Stimulated activated naive CD8-positive, alpha-beta T cell treated with anti-CD3 and anti-CD28 coated beads, Interleukin-15, Interleukin-2, amounts not matched to agents 100 U/mL and 50 U/mL, for 24 hours (primary cell): ENCODE data around the gene CAPN2.
"Not testable (repeated sequence)": the region's sequence is repeated elsewhere in the genome, so short reads cannot be mapped to it uniquely, and the experiment has no call there.

Experiments used
- ATAC-seq: fragments of 150-1000 bp; cut with Tn5 transposase; one replicate; pipeline ENCODE4 v1.10.0; 2021
- DNase-seq: peaks from one replicate; pipeline ENCODE4 v3.0.0; 2021

The CAPN2 gene

DNA sequence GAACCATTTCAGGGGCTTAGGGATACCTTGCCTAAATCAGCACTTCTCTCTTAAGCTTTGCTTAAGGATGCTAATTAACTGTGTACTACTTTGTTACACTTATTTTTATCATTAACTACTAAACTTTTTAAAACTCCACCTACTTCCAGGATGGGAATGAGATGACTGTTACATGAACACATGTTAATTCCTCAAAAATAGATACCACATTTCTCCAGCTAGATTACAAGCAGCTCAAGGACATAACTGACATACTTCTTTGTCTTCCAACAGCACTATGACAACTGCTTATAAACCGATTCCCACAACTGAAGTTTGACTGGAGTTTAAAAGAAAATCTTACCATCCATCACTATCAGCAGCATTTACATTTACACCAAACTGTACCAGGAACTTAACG lies 79.7 kb downstream of the CAPN2 start:
- DNase-seq (no peak), ATAC-seq (no peak)

DNA sequence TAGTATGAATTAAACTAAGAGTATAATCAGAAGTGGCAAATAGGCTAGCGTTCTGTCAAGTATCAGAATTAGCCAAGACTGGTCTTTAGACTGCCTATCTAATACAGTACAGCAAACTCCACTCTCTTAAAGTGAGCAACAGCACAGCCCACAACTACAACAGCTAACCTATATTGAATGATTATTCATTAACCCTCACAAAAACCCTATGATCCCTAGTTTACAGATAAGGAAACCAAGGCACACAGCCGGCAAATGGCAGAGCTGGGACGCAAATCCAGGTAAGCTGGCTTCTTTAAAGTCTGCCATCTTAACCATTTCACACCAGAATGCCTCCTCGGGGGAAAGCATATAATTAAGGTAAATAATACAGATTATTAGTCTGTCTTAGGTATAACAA lies 81.4 kb downstream of the CAPN2 start:
- no peak for ATAC-seq
- no peak for DNase-seq

DNA sequence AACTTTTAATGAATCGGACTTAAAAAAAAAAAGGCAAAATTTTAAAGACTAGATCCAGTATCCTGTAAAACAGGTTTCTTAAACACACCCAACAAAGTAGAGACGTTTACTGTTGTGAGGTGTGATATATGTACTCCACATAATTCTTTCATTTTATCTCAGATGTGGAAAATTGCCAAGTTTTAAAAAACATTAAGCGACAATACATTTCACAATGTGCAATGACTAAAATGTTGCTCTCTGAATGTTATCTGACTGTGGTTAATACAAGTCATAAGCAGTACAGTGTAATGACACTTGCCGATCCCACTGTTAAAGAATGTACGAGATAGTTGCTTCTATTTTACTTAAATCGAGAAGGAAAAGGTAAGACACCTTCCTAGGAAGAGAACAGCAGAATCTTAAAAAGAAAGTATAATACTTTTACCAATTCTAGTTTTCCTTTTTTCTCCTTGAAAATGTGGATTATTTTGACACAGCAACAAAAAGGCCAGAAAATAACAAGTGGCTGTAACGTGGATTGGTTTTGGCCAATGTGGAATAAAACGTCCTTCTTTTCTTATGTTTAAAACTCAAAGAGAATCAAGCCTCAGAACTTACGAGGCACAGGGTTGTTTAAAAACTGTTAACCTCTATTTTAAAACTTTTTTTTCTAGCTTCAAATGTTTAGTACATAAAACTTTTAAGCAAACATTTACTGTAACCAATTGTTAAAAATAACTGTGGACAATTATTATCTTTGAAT lies 82.0 kb downstream of the CAPN2 start:
- DNase-seq (no peak), ATAC-seq (no peak)

DNA sequence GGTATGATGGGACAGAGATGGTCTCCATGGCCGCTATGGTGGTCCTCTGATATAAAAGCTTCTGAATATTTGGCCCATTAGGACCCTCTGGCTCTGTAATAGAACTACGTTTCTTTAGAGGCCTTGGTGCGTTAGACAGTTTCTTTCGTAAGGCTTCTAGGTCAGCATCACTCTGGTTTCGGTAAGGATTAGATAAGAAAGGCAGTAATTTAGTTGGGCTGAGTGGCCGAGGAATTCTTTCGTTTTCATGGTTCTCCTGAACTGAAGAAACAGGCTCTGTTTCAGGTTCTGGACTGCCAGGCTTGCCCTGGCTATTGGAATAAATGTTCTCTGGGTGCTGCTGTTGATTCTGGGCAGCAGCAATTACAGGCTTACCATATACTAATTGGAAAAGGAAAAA lies 83.9 kb downstream of the CAPN2 start:
- DNase-seq, result no peak

DNA sequence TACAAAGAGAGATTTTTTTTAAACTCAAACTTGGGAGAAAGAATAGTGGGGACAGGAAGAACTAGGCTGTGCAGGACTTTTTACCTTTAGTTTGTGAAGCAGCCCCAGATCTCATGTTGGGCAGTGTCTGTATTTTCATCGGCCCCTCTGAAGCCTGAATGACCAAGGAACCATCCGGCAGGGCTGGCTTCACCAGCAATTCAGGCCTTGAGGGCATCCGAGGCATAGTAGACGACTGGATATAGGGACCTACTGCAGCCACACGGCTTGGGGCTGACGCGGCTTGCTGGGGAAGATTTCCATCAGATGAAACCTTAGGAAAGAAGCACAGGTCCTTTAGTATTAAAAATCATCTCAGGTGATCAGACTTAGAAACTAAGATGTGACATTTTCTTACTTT lies 89.7 kb downstream of the CAPN2 start:
- ATAC-seq (no peak), DNase-seq (no peak)

More for the DNA sequence above, 83.9 kb downstream of the CAPN2 start:
- ATAC-seq, result no peak

DNA sequence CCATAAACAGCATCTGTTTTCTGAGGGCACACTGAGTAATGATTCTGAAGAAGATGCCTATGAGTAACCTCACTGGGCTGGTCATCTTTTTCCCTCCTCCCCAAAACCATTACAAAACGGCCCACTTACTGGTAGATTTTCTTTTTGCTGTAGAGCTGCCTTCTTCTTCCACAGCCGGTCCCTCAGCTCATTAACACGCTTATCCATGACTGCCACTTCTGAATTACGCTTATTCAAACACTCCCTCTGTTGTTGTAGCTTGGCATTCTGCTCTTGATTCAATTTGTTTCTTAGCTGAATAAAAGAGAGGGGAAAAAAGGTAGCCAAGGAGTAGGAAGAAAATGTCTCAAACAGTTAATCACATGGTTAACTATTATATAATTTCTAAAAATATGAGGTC lies 90.3 kb downstream of the CAPN2 start:
- DNase-seq (no peak), ATAC-seq (no peak)

DNA sequence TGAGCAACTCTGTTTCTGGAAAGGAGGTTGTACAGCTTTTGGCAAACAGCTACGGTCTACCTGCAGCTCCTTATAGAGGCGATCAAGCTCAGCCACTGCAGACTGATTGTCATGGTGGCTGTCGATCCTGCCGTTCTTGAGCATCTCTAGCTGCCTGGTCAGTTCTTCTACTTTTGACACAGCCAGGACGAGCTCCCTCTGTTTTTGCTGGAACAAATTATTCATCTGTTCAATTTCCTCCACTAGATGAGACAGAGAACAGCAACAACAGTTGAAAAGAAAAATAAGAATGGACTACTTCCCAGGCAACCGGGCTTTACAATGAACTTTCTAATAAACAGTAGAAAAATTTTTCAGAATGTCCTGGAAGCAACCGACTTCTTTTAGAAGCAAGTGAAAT lies 90.9 kb downstream of the CAPN2 start:
- no peak for ATAC-seq
- DNase-seq, result no peak

DNA sequence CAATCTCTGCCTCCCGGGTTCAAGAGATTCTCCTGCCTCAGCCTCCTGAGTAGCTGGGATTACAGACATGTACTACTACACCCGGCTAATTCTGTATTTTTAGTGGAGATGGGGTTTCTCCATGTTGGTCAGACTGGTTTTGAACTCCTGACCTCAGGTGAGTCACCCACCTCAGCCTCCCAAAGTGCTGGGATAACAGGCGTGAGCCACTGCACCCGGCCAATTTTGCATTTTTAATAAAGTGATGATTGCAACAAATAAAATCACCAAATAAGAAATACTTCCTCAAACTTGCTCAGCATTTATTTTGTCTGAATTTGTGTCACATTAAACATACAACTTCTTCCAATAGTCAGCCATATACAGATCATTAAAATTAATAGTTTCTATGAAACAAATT lies 97.6 kb downstream of the CAPN2 start:
- not testable (repeated sequence) for ATAC-seq, DNase-seq

DNA sequence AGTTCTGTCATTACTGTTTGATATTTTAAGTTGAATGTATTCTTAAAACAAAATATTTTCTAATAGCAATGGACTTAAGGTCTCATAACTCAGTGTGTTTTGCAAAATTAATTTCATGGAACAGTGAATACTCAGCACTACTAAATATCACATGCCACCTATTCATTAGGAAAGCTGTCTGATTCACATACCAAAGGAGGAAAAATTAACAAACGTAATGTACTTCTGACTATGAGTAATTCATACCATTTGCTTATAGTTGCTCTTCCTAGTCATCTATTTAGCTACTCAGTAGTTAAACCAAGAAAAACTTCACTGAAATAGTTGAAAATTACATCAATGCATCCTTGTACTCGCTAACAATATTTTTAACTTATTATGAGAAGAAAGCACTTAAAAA lies 98.2 kb downstream of the CAPN2 start:
- ATAC-seq (no peak), DNase-seq (no peak)

DNA sequence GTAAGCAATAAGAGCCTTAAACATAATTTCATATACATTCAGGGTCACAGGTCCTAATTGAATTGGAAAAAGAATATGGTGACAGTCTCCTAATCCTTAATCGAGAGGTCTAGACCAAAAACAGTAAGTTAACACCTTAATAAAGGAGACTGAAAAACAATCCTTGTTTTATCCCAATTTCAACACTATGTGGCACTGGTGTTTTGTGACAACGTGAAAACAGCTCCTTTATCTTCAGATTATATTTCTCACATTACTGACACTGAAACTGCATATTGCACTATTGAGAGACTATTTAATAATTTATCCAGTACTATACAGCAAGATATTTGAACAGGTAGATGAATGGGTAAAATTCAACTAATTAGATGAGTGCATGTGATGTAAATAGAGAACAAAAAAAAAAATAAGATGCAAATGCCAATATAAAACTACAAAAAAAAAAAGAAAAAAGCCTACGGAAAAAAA lies 99.3 kb downstream of the CAPN2 start:
- DNase-seq (no peak), ATAC-seq (no peak)

DNA sequence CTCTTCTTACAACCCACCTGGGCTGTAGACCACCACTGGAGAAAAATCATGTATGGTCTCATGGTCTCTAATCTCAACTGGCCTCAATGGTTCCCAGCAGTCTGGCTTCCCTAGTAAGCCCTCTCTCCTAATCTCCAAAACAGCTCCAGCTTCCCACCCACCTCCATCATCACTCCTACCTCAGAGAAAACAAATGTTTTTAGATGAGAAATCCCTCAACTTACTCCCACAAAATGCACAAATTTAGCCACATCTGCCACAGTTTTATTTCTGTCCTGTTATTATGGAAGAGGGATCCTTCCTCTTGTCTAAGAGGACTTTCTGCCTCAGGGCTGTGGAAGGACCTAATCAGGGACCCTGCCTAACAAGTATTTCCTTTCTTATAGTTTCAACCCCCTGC lies 101.3 kb downstream of the CAPN2 start:
- ATAC-seq, result no peak
- DNase-seq, result no peak

DNA sequence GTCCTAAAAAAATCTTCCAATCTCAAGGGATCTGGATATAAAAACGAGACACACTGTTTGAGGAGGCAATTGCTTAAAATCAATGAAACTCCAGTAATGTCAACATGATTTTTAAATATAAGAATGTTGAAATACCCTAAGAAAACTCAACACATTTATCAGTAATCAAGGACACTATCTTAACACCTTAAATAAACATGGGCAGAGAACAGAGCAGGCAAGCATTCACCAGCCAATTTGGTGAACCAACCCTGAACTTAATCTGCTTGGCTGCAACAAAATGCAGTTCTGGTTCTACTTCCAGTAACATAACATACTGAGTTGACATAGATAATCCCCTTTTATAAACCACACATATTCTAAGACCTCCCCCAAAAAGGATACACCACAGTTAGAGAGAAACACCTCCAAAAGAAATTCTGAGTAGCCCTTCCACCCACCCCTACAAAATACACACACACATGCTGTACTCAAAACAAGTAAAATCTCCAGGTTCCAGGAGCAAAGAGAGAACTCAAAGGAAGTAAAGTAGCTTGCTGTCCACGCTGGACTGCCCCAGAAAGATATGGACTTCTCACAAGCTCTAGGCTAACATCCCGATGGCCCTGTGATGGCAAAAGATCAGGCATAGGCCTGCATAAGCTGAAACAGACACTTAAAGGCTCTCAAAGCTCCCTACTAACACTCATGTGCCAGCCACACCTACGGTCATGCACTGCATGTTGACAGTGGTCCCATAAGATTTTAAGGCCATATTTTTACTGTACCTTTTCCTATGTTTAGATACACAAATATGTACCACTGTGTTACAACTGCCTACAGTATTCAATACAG lies 102.9 kb downstream of the CAPN2 start:
- ATAC-seq, result no peak
- DNase-seq, result no peak

DNA sequence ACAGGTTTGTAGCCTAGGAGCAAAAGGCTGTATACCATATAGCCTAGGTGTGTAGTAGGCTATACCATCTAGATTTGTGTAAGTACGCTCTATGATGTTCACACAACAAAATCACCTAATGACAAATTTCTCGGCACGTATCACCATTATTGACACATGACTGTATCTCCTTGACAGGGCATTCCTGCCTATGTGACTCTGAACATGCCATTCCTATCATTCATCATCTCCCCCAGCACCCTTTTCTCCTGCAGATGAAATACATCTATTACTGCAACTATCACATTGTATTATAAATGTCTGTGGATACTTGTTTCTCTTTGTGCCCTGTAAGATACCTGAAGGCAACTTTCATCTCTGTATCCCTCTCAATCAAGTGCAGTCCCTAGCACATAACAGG lies 103.5 kb downstream of the CAPN2 start:
- DNase-seq (no peak), ATAC-seq (no peak)

DNA sequence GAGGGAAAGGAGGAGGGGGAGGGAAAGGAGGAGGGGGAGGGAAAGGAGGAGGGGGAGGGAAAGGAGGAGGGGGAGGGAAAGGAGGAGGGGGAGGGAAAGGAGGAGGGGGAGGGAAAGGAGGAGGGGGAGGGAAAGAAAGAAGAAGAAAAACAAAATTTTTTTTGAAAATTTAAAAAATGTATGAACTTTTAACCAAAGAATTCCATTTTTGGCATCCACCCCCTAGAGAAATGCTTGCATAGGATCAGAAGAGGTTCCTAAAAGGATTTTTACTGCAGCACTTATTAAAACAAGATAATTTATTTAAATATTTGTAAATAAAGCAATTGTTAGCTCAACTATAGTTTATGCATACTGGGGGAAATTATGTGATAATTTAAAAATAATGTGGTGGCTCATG lies 104.9 kb downstream of the CAPN2 start:
- not testable (repeated sequence) for DNase-seq, ATAC-seq

DNA sequence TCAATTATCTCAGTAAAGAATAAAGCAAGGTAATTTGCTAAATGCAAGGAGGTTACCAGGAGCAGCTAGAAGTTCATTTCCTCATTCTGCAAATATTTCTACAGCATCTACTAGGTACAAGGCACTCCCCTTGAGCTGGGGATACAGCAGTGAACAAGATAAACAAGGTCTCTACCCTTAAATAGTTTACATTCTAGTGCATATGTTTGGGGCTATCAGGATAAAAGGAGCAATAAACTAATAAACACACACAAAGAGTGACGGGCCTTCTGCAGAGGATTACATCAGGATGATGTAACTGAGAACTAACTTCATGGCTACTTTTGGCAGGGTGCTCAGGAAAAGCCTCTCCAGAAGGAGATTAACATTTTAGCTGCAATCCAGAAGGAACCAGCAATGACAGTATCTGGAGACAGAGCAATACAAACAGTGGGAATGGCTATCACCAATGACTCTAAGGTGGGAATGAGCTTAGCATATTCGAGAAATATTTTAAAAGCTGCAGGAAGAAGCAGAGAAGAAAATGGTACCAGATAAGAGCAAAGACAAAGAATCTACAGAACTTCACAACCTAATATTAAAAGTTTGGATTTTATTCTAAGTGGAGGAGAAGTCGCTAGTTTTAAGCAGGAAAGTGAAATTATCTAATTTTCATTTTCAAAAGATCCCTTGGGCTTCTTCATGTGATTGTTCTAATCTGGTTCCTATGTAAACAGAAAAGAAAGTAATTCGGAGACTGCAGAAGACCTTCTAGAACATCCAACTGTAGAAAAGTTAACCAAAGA lies 107.6 kb downstream of the CAPN2 start:
- DNase-seq, result no peak

DNA sequence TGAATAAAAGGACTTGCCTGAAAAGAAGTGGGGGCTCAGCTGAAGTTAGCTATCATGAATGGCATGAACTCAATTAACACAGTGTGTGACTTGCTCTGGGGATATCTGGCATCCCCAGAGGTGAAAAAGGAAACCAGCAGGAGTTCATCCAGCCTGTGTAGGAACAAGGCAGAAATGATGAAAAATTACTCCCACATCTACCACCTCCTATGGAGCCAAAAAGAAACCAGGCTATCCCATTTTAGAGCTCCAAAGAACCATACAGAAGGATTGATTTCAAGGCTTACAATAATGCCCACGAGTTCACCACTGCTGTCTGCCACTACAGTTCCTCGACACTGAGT lies 108.1 kb downstream of the CAPN2 start:
- no peak for ATAC-seq
- no peak for DNase-seq

More for the DNA sequence above, 107.6 kb downstream of the CAPN2 start:
- no peak for ATAC-seq

DNA sequence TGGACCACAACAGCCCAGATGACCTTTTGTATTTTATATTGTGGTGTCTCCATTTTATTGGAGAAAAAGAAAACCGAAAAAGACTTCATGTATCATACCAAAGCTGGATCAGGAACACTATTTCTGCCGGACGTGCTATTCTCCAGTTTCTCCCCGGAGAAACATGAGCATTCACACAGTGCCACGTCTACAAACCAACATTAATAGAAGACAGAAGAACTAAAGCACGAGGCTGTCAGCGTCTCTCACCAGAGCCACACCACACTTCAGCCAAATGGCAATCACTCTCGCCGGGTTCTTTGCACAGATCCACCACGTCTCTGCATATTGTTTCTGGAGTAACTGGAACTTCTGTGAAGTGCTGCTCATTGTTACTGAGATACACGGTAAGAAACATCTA lies 108.6 kb downstream of the CAPN2 start:
- DNase-seq (no peak), ATAC-seq (no peak)

DNA sequence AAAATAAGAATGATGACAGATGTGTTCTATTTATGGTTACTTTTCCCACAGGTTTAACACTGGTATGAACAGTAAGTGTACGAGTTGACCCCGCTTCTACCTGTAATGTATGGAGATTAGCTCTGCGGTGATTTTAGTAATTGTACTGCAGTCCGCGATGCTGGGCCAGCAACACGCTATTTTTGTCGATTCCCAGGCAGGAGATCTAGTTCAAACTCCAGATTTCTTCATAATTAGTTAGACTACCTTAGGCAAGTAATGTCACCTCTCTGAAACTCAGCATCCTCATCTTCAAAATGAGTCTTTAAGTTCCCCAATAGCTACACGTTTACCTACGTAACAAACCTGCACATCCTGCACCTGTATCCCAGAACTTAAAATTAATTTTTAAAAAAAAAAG lies 111.9 kb downstream of the CAPN2 start:
- no peak for DNase-seq
- no peak for ATAC-seq

DNA sequence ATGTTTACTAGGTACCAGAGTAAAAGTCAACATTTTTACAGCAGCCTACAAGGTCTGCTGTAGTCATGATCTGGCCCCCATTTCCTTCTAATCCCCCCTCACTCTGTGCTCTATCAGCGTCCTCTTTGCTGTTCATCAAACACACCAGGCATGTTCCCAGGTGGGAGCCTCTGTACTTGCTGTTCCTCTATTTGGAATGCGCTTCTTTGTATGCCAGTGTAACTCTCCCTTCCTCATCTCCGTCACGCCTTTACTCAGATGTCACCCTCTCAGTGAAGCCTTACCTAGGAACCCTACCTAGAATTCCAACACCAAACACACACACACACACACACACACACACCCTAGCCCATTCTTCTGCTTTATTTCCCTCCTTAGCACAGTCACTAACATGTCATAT lies 112.4 kb downstream of the CAPN2 start:
- ATAC-seq, result no peak
- no peak for DNase-seq
